ENCODE measurements around the gene GBP5.

GRCh38 chr1:89298461-89298860, 25.8 kb upstream of the GBP5 start:
- TF ChIP-seq POLR2A (IDR thresholded peaks at IDR 0.05): no peak
- no peak for TF ChIP-seq CTCF (IDR thresholded peaks at IDR 0.05)
- no peak for TF ChIP-seq POLR2AphosphoS5 (IDR thresholded peaks at IDR 0.05)

All from breast epithelium (tissue), 3 donors.